HAP-1 (cell line): ENCODE data around the gene APOC3.

Experiments
- DNase-seq, 2 experiments: peaks; one replicate each; pipeline ENCODE4 v3.0.0-alpha.2; 2016 to 2020; ENCODE audit warnings: low spot score in 2 of 2
- H3K27me3 ChIP-seq: fragments of 250-450 bp; sonication (Bioruptor Pico); 2 replicates; pipeline ENCODE4 v1.5.1; 2020; ENCODE audit warnings: low read depth, mild to moderate bottlenecking, moderate library complexity
- H3K36me3 ChIP-seq: fragments of 250-450 bp; sonication (Bioruptor Pico); replicated peaks from 2 replicates; pipeline ENCODE4 v1.5.1; 2020; ENCODE audit warnings: mild to moderate bottlenecking
- H3K4me1 ChIP-seq: fragments of 250-450 bp; sonication (Bioruptor Pico); 2 replicates; pipeline ENCODE4 v1.5.1; 2020; ENCODE audit warnings: mild to moderate bottlenecking
- H3K4me3 ChIP-seq: fragments of 250-450 bp; sonication (Bioruptor Pico); 2 replicates; pipeline ENCODE4 v1.5.1; 2020; ENCODE audit warnings: mild to moderate bottlenecking, moderate library complexity
- H3K9me3 ChIP-seq: fragments of 250-450 bp; sonication (Bioruptor Pico); 2 replicates; pipeline ENCODE4 v1.5.1; 2020; ENCODE audit warnings: mild to moderate bottlenecking, moderate library complexity
- in situ Hi-C: fragments of 300-500 bp; cut with MboI; formaldehyde crosslinking; loops from 3 replicates; pipeline ENCODE4 v1.14.3; 2020; ENCODE audit warnings: low sequenced_read_pairs, inconsistent platforms, mixed read lengths

Gene APOC3

GRCh38 chr11:116829525-116830183, at the start of gene APOC3:
Gene APOC3 (plus strand): TSS chr11:116829907. CDS start chr11:116830583, 676 bp downstream.
- DNase-seq = no peak
- H3K4me1 ChIP-seq = no peaks in the 10 kb centered on the region
- no peaks in the 10 kb centered on the region for H3K36me3 ChIP-seq
- H3K4me3 ChIP-seq = no peak within 1 kb of the TSS
- H3K27me3 ChIP-seq = no peaks in the 10 kb centered on the region
- in situ Hi-C loops = no loop called here
- no peaks in the 10 kb centered on the region for H3K9me3 ChIP-seq

GRCh38 chr11:116782728-116783127, 47.0 kb upstream of the APOC3 start:
- Histone ChIP-seq H3K4me3 (no peak overlapping the region), H3K27me3 (no peaks in the 10 kb centered on the region), H3K4me1 (no peaks in the 10 kb centered on the region), H3K9me3 (no peaks in the 10 kb centered on the region), H3K36me3 (peaks cover 85% of the 10 kb centered on the region)
- in situ Hi-C loops = no loop called here
- no peak for DNase-seq

- DNase-seq = no peak
- H3K27me3 ChIP-seq = no peaks in the 10 kb centered on the region
- H3K9me3 ChIP-seq = no peaks in the 10 kb centered on the region; the same call in 1 of the 2 replicates
- H3K4me1 ChIP-seq = peaks cover 4% of the 10 kb centered on the region; the same call in 1 of the 2 replicates
- H3K4me3 ChIP-seq = no peak overlapping the region; the same call in 1 of the 2 replicates
- peaks cover 51% of the 10 kb centered on the region for H3K36me3 ChIP-seq
- in situ Hi-C loops = no loop called here
Measured at GRCh38 chr11:116786326-116786725, 43.4 kb upstream of the APOC3 start.

GRCh38 chr11:116786966-116787365, 42.7 kb upstream of the APOC3 start:
- Histone ChIP-seq H3K9me3 (no peaks in the 10 kb centered on the region; the same call in 1 of the 2 replicates), H3K4me1 (peaks cover 4% of the 10 kb centered on the region; the same call in 1 of the 2 replicates), H3K27me3 (no peaks in the 10 kb centered on the region), H3K36me3 (peaks cover 47% of the 10 kb centered on the region), H3K4me3 (peak overlapping the region; percentile 77)
- no peak for DNase-seq
- in situ Hi-C loops = no loop called here

GRCh38 chr11:116787436-116787785, 42.3 kb upstream of the APOC3 start:
- H3K9me3 ChIP-seq = no peaks in the 10 kb centered on the region; the same call in 1 of the 2 replicates
- no peaks in the 10 kb centered on the region for H3K27me3 ChIP-seq
- H3K4me3 ChIP-seq = peak overlapping the region; percentile 77
- in situ Hi-C loops = no loop called here
- DNase-seq = no peak
- H3K36me3 ChIP-seq = peaks cover 42% of the 10 kb centered on the region
- peaks cover 4% of the 10 kb centered on the region; the same call in 1 of the 2 replicates for H3K4me1 ChIP-seq

GRCh38 chr11:116787786-116788486, 41.8 kb upstream of the APOC3 start, which contains the start of gene ZPR1:
Gene ZPR1 (minus strand): TSS chr11:116788023. CDS start chr11:116787990, 33 bp downstream.
- in situ Hi-C loops = no loop called here

GRCh38 chr11:116788534-116788933, 41.2 kb upstream of the APOC3 start:
- Histone ChIP-seq H3K9me3 (no peaks in the 10 kb centered on the region; the same call in 1 of the 2 replicates), H3K27me3 (no peaks in the 10 kb centered on the region), H3K4me3 (peak overlapping the region; percentile 77), H3K4me1 (peaks cover 6% of the 10 kb centered on the region), H3K36me3 (peaks cover 31% of the 10 kb centered on the region)
- in situ Hi-C loops = no loop called here
- DNase-seq = no peak

More at GRCh38 chr11:116787786-116788486, 41.8 kb upstream of the APOC3 start, which contains the start of gene ZPR1:
- Histone ChIP-seq H3K4me3 (peak within 1 kb of the TSS; percentile 77), H3K9me3 (no peaks in the 10 kb centered on the region; the same call in 1 of the 2 replicates), H3K27me3 (no peaks in the 10 kb centered on the region), H3K36me3 (peaks cover 37% of the 10 kb centered on the region), H3K4me1 (peaks cover 4% of the 10 kb centered on the region; the same call in 1 of the 2 replicates)
- peak; percentile 21 to 80 for DNase-seq

GRCh38 chr11:116788975-116789374, 40.7 kb upstream of the APOC3 start:
- H3K36me3 ChIP-seq = peaks cover 27% of the 10 kb centered on the region
- no peak overlapping the region for H3K4me3 ChIP-seq
- H3K9me3 ChIP-seq = no peaks in the 10 kb centered on the region; the same call in 1 of the 2 replicates
- peaks cover 8% of the 10 kb centered on the region for H3K4me1 ChIP-seq
- in situ Hi-C loops = no loop called here
- DNase-seq = no peak
- H3K27me3 ChIP-seq = no peaks in the 10 kb centered on the region

GRCh38 chr11:116790167-116791001, 39.3 kb upstream of the APOC3 start:
- H3K4me3 ChIP-seq = no peak overlapping the region
- peaks cover 8% of the 10 kb centered on the region for H3K4me1 ChIP-seq
- no peaks in the 10 kb centered on the region; the same call in 1 of the 2 replicates for H3K9me3 ChIP-seq
- H3K36me3 ChIP-seq = peaks cover 12% of the 10 kb centered on the region
- no peaks in the 10 kb centered on the region for H3K27me3 ChIP-seq
- in situ Hi-C loops = loop anchor here (5.0 kb wide), 1 partner anchor 312 kb away; no protein-coding TSS in a partner anchor
- no peak for DNase-seq

- DNase-seq = peak; percentile 62 to 90
- Histone ChIP-seq H3K27me3 (no peaks in the 10 kb centered on the region), H3K4me3 (no peak overlapping the region), H3K36me3 (peaks cover 4% of the 10 kb centered on the region), H3K9me3 (no peaks in the 10 kb centered on the region; the same call in 1 of the 2 replicates), H3K4me1 (peaks cover 8% of the 10 kb centered on the region)
- in situ Hi-C loops = loop anchor here (5.0 kb wide), 1 partner anchor 311 kb away; no protein-coding TSS in a partner anchor
Measured at GRCh38 chr11:116791002-116791812, 38.5 kb upstream of the APOC3 start.

GRCh38 chr11:116791813-116792143, 37.9 kb upstream of the APOC3 start, which contains the start of gene APOA5:
Gene APOA5 (minus strand): TSS chr11:116791879. CDS start chr11:116791860, 19 bp downstream.
- H3K36me3 ChIP-seq = no peaks in the 10 kb centered on the region
- peaks cover 8% of the 10 kb centered on the region for H3K4me1 ChIP-seq
- H3K27me3 ChIP-seq = no peaks in the 10 kb centered on the region
- H3K4me3 ChIP-seq = no peak within 1 kb of the TSS
- DNase-seq = no peak
- H3K9me3 ChIP-seq = no peaks in the 10 kb centered on the region; the same call in 1 of the 2 replicates
- in situ Hi-C loops = loop anchor here (5.0 kb wide), 1 partner anchor 311 kb away; no protein-coding TSS in a partner anchor

GRCh38 chr11:116792144-116792868, 37.4 kb upstream of the APOC3 start:
- peaks cover 8% of the 10 kb centered on the region for H3K4me1 ChIP-seq
- no peaks in the 10 kb centered on the region for H3K27me3 ChIP-seq
- no peak for DNase-seq
- H3K36me3 ChIP-seq = no peaks in the 10 kb centered on the region
- H3K4me3 ChIP-seq = no peak overlapping the region
- no peaks in the 10 kb centered on the region; the same call in 1 of the 2 replicates for H3K9me3 ChIP-seq
- in situ Hi-C loops = loop anchor here (5.0 kb wide), 1 partner anchor 310 kb away; no protein-coding TSS in a partner anchor
